CD14-positive monocyte (primary cell): Measurements from ENCODE around the gene RNF13. TPM values are rescaled to one million over a fixed set of nuclear protein-coding genes. Genes with fewer than 3 reads are reported as not detected.
"Not testable (repeated sequence)": the region's sequence is repeated elsewhere in the genome, so short reads cannot be mapped to it uniquely, and the experiment has no call there.

ENCODE experiments used
- DNase-seq, 3 donors: peaks; one replicate each; pipeline ENCODE4 v3.0.0-alpha.2; 2011 to 2022
- H2AFZ ChIP-seq: 2 replicates; pipeline ENCODE4 v1.6.0; 2012; ENCODE audit warnings: mild to moderate bottlenecking, low read depth, low read length, inconsistent platforms; ENCODE audit not compliant: insufficient read depth, poor library complexity, severe bottlenecking
- H3K27ac ChIP-seq, 2 donors: 1 replicate in 1 of 2; 2 replicates in 1 of 2; pipeline ENCODE4 v1.5.1; 2012 to 2013; ENCODE audit warnings: low read length in 2 of 2, control low read depth in 1 of 2, inconsistent platforms in 1 of 2, low read depth in 1 of 2, mild to moderate bottlenecking in 1 of 2
- H3K27me3 ChIP-seq, 2 donors: one replicate each; pipeline versions ENCODE4 v1.6.0 to v1.6.1; 2011 to 2013; ENCODE audit warnings: low read length in 2 of 2; ENCODE audit not compliant: control insufficient read depth in 2 of 2, insufficient read depth in 2 of 2
- H3K36me3 ChIP-seq, 2 donors: replicated peaks in 1 of 2; 1 replicate in 1 of 2; 2 replicates in 1 of 2; pipeline versions ENCODE4 v1.5.1 to v1.6.1; 2012 to 2013; ENCODE audit warnings: low read length in 2 of 2, control low read depth in 1 of 2, inconsistent platforms in 1 of 2, mild to moderate bottlenecking in 1 of 2; ENCODE audit not compliant: insufficient read depth in 2 of 2, control insufficient read depth in 1 of 2
- H3K4me1 ChIP-seq, 2 donors: 1 replicate in 1 of 2; 2 replicates in 1 of 2; pipeline versions ENCODE4 v1.5.1 to v1.6.1; 2012 to 2013; ENCODE audit warnings: low read length in 2 of 2, control low read depth in 1 of 2, inconsistent platforms in 1 of 2, mild to moderate bottlenecking in 1 of 2, moderate library complexity in 1 of 2; ENCODE audit not compliant: insufficient read depth in 2 of 2, control insufficient read depth in 1 of 2
- H3K4me2 ChIP-seq: replicated peaks from 2 replicates; pipeline ENCODE3; 2012; ENCODE audit warnings: low read length, moderate library complexity, mild to moderate bottlenecking; ENCODE audit not compliant: poor library complexity, severe bottlenecking; ENCODE audit errors: extremely low read depth
- H3K4me3 ChIP-seq, 3 experiments: fragments of 200-600 bp in 1 of 3; sonication (generic) in 1 of 3; replicated peaks in 1 of 3; 1 replicate in 2 of 3; 2 replicates in 1 of 3; pipeline ENCODE4 v1.5.1; 2011 to 2013; ENCODE audit warnings: low read length in 3 of 3, mild to moderate bottlenecking in 3 of 3, control low read depth in 2 of 3, low read depth in 2 of 3, inconsistent platforms in 1 of 3, moderate library complexity in 1 of 3
- H3K79me2 ChIP-seq: 2 replicates; pipeline ENCODE4 v1.6.0; 2012; ENCODE audit warnings: mild to moderate bottlenecking, control low read depth, inconsistent platforms, low read length, moderate library complexity; ENCODE audit not compliant: insufficient read depth
- H3K9ac ChIP-seq: 2 replicates; pipeline ENCODE4 v1.6.0; 2017; ENCODE audit warnings: low read length, mild to moderate bottlenecking; ENCODE audit not compliant: insufficient read depth, poor library complexity, severe bottlenecking
- H3K9me3 ChIP-seq, 2 donors: replicated peaks in 1 of 2; 1 replicate in 1 of 2; 2 replicates in 1 of 2; pipeline versions ENCODE4 v1.5.1 to v1.6.1; 2012 to 2013; ENCODE audit warnings: low read length in 2 of 2, control low read depth in 1 of 2; ENCODE audit not compliant: control insufficient read depth in 1 of 2, insufficient read depth in 1 of 2
- H4K20me1 ChIP-seq: 2 replicates; pipeline ENCODE4 v1.6.0; 2012; ENCODE audit warnings: mild to moderate bottlenecking, low read length, control low read depth, moderate library complexity; ENCODE audit not compliant: insufficient read depth
- H3K27ac Mint-ChIP-seq, 7 donors: one replicate each; pipeline ENCODE4 v1.8.0; 2020; ENCODE audit warnings: mild to moderate bottlenecking in 7 of 7, mixed read lengths in 7 of 7, moderate library complexity in 6 of 7, inconsistent platforms in 2 of 7
- H3K27me3 Mint-ChIP-seq, 3 donors: one replicate each; pipeline ENCODE4 v1.8.0; 2021 to 2022; ENCODE audit warnings: low read depth in 3 of 3, mild to moderate bottlenecking in 3 of 3, mixed read lengths in 3 of 3, moderate library complexity in 3 of 3, inconsistent platforms in 1 of 3
- H3K36me3 Mint-ChIP-seq, 2 donors: one replicate each; pipeline ENCODE4 v1.8.0; 2020; ENCODE audit warnings: mixed read lengths in 2 of 2, inconsistent platforms in 1 of 2, mild to moderate bottlenecking in 1 of 2
- H3K4me1 Mint-ChIP-seq: one replicate; pipeline ENCODE4 v1.8.0; 2020; ENCODE audit warnings: mild to moderate bottlenecking, mixed read lengths
- H3K4me3 Mint-ChIP-seq, 2 donors: one replicate each; pipeline ENCODE4 v1.8.0; 2020; ENCODE audit warnings: mild to moderate bottlenecking in 2 of 2, mixed read lengths in 2 of 2, moderate library complexity in 1 of 2
- H3K9me3 Mint-ChIP-seq, 7 donors: one replicate each; pipeline ENCODE4 v1.8.0; 2020 to 2022; ENCODE audit warnings: mixed read lengths in 7 of 7, mild to moderate bottlenecking in 6 of 7, moderate library complexity in 6 of 7, inconsistent platforms in 2 of 7
- WGBS: methylation state at CpG from one replicate; pipeline ENCODE4 v1.1.5; 2013; ENCODE audit warnings: missing lambda C conversion rate; ENCODE audit not compliant: insufficient coverage; 5-methylcytosine and 5-hydroxymethylcytosine counted together
- intact Hi-C, 2 donors: fragments of 100-400 bp; cut with micrococcal nuclease; formaldehyde crosslinking; loops; one replicate each; pipeline versions ENCODE4 v1.15.0 to v1.15.1; 2023
- polyA plus RNA-seq, 3 donors: library from polyadenylated mRNA; depleted of rRNA in 1 of 3; unstranded in 2 of 3; stranded (reverse) in 1 of 3; fragments of 300-500 nt in 2 of 3; fragments of >200 nt in 1 of 3; fragmentation: Illumina TruSeq in 2 of 3; gene quantifications; 1 replicate in 2 of 3; 2 replicates in 1 of 3; pipeline ENCODE4 v1.2.3, GENCODE V29; 2012 to 2021
- TF ChIP-seq, protein P1 (sequence below): fragments of 200-600 bp; IDR thresholded peaks from one replicate; pipeline ENCODE4 v1.8.0; 2022; ENCODE audit warnings: antibody characterized with exemption, mild to moderate bottlenecking

Gene RNF13
- polyA plus RNA-seq, 3 donors = 95.4 to 481 (median 462) TPM

DNA sequence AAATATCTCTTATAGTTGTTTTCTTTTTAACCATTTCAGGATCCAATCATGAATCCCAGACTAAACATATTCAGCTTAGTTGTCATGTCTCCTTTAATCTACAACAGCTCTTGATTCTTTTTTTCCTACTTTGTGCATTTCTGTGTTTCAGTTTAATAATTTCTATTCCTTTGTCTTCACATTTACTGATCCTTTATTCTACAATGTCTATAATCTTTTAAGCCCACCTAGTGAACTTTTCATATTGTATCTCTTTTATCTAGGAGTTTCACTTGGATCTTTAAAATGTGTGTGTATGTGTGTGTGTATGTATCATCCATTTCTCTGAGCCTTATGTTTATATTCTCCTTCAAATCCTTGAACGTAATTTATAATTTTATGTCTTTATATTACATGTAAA is 70.1 kb downstream of the RNF13 start:
- intact Hi-C loops = no loop called here
- H2AFZ ChIP-seq = no peak overlapping the region

DNA sequence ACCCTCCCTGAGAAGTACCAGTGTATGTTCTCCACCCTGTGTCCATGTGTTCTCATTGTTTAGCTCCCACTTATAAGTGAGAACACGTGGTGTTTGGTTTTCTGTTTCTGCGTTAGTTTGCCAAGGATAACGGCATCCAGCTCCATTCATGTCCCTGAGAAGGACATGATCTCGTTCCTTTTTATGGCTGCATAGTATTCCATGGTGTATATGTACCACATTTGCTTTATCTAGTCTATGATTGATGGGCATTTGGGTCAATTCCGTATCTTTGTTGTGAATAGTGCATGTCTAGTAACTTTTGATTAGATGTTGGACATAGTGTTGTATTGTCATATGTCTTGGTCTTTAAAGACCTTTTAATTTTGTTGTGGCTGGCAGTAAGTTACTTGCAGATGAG is 70.8 kb downstream of the RNF13 start:
- H3K4me3 Mint-ChIP-seq, H3K79me2 ChIP-seq, intact Hi-C loops, H2AFZ ChIP-seq, H3K9ac ChIP-seq, H3K27ac ChIP-seq, H3K4me3 ChIP-seq, DNase-seq, H3K9me3 Mint-ChIP-seq, H3K27me3 ChIP-seq, H3K27ac Mint-ChIP-seq, H3K9me3 ChIP-seq, H3K4me2 ChIP-seq, H3K27me3 Mint-ChIP-seq: not testable (repeated sequence)
- Histone ChIP-seq H4K20me1 (peaks cover 96% of the 10 kb centered on the region), H3K36me3 (peaks cover 14 to 25% of the 10 kb centered on the region in 2 donors), H3K4me1 (peaks cover 0 to 12% of the 10 kb centered on the region in 2 donors)
- WGBS = 100% methylated on average over 2 of the region's 5 CpGs
- Mint-ChIP-seq H3K4me1 (peaks cover 14% of the 10 kb centered on the region), H3K36me3 (peaks cover 31 to 38% of the 10 kb centered on the region in 2 donors)

More for the DNA sequence above, 70.1 kb downstream of the RNF13 start:
- Histone ChIP-seq H3K36me3 (peaks cover 6 to 20% of the 10 kb centered on the region in 2 donors), H3K27me3 (no peaks in the 10 kb centered on the region), H3K9ac (no peak overlapping the region), H3K79me2 (peaks cover 7% of the 10 kb centered on the region), H3K27ac (no peak overlapping the region), H4K20me1 (peaks cover 96% of the 10 kb centered on the region), H3K9me3 (no peaks in the 10 kb centered on the region), H3K4me3 (no peak overlapping the region), H3K4me1 (peaks cover 0 to 12% of the 10 kb centered on the region in 2 donors), H3K4me2 (no peak overlapping the region)
- no peak overlapping the region for H3K27ac Mint-ChIP-seq
- peaks cover 30 to 36% of the 10 kb centered on the region in 2 donors for H3K36me3 Mint-ChIP-seq
- no CpG with 5 or more reads among the region's 1 CpG for WGBS
- H3K27me3 Mint-ChIP-seq = no peaks in the 10 kb centered on the region
- H3K9me3 Mint-ChIP-seq = peaks cover 0 to 4% (median 0%) of the 10 kb centered on the region in 7 donors
- TF ChIP-seq, protein P1, sequence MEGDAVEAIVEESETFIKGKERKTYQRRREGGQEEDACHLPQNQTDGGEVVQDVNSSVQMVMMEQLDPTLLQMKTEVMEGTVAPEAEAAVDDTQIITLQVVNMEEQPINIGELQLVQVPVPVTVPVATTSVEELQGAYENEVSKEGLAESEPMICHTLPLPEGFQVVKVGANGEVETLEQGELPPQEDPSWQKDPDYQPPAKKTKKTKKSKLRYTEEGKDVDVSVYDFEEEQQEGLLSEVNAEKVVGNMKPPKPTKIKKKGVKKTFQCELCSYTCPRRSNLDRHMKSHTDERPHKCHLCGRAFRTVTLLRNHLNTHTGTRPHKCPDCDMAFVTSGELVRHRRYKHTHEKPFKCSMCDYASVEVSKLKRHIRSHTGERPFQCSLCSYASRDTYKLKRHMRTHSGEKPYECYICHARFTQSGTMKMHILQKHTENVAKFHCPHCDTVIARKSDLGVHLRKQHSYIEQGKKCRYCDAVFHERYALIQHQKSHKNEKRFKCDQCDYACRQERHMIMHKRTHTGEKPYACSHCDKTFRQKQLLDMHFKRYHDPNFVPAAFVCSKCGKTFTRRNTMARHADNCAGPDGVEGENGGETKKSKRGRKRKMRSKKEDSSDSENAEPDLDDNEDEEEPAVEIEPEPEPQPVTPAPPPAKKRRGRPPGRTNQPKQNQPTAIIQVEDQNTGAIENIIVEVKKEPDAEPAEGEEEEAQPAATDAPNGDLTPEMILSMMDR = no peak
- H3K4me3 Mint-ChIP-seq = no peak overlapping the region
- no peak for DNase-seq
- peaks cover 14% of the 10 kb centered on the region for H3K4me1 Mint-ChIP-seq

DNA sequence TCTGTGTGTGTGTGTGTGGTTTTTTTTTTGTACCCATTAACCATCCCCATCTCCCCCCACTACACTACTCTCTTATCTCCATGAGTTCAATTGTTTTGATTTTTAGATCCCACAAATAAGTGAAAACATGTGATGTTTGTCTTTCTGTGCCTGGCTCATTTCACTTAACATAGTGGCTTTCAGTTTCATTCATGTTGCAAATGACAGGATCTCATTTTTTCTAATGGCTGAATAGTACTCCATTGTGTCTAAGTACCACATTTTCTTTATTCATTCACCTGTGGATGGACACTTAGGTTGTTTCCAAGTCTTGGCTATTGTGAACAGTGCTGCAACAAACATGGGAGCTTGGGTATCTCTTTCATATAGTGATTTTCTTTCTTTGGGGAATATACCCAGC is 71.8 kb downstream of the RNF13 start:
- H3K4me3 Mint-ChIP-seq, intact Hi-C loops, H3K4me2 ChIP-seq, H2AFZ ChIP-seq, H3K4me3 ChIP-seq, H3K27ac Mint-ChIP-seq, H3K9me3 Mint-ChIP-seq, DNase-seq, H3K9ac ChIP-seq, H3K27ac ChIP-seq, H3K27me3 Mint-ChIP-seq, H3K79me2 ChIP-seq, H3K9me3 ChIP-seq, H3K27me3 ChIP-seq: not testable (repeated sequence)
- peaks cover 36 to 47% of the 10 kb centered on the region in 2 donors for H3K36me3 Mint-ChIP-seq
- peaks cover 13% of the 10 kb centered on the region for H3K4me1 Mint-ChIP-seq
- H4K20me1 ChIP-seq = peaks cover 96% of the 10 kb centered on the region
- H3K4me1 ChIP-seq = peaks cover 0 to 12% of the 10 kb centered on the region in 2 donors
- peaks cover 16 to 25% of the 10 kb centered on the region in 2 donors for H3K36me3 ChIP-seq
